GM20431 (cell line): ENCODE measurements around the gene IKZF3.
"Not testable (repeated sequence)": the region's sequence is repeated elsewhere in the genome, so short reads cannot be mapped to it uniquely, and the experiment has no call there.

Source experiments
- in situ Hi-C: fragments of 300-500 bp; cut with MseI, MboI; formaldehyde crosslinking; loops from one replicate; pipeline ENCODE4 v1.15.0; 2020; ENCODE audit warnings: low sequenced_read_pairs; ENCODE audit not compliant: unreplicated experiment

The IKZF3 gene

DNA sequence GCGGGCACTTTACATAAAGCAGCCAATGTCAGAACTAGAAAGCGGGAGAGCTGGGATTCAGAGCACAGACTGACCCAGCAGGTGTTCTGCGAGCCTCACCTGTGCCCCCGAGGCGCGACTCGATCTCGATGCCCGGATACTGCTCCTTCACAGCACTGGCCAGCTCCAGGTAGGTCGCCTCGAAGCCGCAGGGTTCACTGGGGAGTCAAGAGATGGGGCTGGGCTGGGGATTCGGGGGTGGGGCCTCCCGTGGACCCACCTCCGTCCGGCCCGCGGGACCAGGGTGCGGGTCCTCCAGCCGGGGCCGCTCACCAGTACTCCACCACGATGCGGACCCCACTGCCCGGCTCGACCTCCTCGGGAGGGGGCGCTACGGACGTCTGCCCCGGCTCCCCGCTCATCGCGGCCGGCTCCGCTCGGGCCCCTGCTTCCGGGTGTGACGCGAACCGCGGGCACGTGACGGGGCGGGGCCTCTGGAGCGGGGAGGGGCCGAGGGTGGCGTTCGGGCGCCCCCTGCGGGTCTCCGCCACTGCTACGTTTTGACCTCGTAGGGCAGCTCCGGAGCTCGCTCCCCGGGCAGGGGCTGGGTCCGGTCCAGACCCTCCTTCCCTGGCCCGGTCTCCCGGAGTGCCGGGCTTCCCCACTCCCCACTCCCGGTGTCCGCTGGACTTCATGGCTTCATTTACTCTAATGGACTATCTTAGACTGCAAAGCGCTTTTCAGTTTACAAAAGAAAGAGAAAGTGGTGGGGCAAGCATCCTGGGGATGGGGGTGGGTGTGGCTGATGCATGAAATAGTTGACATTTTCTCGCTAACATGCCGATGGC lies 133.8 kb downstream of the IKZF3 start, which contains the start of gene MIEN1:
MIEN1 (minus strand) TSS at position 438 of the 827 bp plus-strand sequence; CDS start at position 401, 37 bp downstream.
- in situ Hi-C loops: loop anchor here (25.0 kb wide), 1 partner anchor 93 kb away; the partner anchor contains the start of genes PPP1R1B and STARD3

- in situ Hi-C loops: loop anchor here (25.0 kb wide), 1 partner anchor 92 kb away; the partner anchor contains the start of genes PPP1R1B and STARD3
Measured at GRCh38 chr17:39729280-39729851, 134.7 kb downstream of the IKZF3 start.

- in situ Hi-C loops: loop anchor here (25.0 kb wide), 1 partner anchor 90 kb away; the partner anchor contains the start of genes PPP1R1B and STARD3
Measured at GRCh38 chr17:39727556-39727955, 136.6 kb downstream of the IKZF3 start.

DNA sequence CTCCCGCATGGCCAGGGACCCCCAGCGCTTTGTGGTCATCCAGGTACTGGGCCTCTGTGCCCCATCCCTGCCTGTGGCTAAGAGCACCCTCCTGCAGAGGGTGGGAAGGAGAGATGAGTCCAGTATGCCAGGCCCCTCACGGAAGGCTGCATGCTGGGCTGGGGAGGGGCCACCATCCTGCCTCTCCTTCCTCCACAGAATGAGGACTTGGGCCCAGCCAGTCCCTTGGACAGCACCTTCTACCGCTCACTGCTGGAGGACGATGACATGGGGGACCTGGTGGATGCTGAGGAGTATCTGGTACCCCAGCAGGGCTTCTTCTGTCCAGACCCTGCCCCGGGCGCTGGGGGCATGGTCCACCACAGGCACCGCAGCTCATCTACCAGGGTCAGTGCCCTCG lies 137.5 kb downstream of the IKZF3 start:
- in situ Hi-C loops: loop anchor here (25.0 kb wide), 1 partner anchor 89 kb away; the partner anchor contains the start of genes PPP1R1B and STARD3

DNA sequence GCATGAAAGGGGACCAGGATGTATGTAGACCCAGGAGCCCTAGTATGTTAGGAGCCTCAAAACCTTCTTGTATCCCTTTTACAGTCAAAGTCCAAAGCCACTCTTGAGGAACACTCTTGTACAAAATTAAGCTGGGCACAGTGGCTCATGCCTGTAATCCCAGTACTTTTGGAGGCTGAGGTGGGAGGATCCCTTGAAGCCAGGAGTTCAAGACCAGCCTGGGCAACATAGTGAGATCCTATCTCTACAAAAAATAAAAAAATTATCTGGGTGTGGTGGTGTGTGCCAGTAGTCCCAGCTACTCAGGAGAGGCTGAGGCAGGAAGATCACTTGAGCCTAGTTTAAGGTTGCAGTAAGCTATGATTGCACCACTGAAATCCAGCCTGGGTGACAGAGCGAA lies 138.2 kb downstream of the IKZF3 start:
- in situ Hi-C loops: loop anchor here (25.0 kb wide), 1 partner anchor 89 kb away; the partner anchor contains the start of genes PPP1R1B and STARD3

DNA sequence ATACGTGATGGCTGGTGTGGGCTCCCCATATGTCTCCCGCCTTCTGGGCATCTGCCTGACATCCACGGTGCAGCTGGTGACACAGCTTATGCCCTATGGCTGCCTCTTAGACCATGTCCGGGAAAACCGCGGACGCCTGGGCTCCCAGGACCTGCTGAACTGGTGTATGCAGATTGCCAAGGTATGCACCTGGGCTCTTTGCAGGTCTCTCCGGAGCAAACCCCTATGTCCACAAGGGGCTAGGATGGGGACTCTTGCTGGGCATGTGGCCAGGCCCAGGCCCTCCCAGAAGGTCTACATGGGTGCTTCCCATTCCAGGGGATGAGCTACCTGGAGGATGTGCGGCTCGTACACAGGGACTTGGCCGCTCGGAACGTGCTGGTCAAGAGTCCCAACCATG lies 139.4 kb downstream of the IKZF3 start:
- in situ Hi-C loops: loop anchor here (25.0 kb wide), 1 partner anchor 87 kb away; the partner anchor contains the start of genes PPP1R1B and STARD3

DNA sequence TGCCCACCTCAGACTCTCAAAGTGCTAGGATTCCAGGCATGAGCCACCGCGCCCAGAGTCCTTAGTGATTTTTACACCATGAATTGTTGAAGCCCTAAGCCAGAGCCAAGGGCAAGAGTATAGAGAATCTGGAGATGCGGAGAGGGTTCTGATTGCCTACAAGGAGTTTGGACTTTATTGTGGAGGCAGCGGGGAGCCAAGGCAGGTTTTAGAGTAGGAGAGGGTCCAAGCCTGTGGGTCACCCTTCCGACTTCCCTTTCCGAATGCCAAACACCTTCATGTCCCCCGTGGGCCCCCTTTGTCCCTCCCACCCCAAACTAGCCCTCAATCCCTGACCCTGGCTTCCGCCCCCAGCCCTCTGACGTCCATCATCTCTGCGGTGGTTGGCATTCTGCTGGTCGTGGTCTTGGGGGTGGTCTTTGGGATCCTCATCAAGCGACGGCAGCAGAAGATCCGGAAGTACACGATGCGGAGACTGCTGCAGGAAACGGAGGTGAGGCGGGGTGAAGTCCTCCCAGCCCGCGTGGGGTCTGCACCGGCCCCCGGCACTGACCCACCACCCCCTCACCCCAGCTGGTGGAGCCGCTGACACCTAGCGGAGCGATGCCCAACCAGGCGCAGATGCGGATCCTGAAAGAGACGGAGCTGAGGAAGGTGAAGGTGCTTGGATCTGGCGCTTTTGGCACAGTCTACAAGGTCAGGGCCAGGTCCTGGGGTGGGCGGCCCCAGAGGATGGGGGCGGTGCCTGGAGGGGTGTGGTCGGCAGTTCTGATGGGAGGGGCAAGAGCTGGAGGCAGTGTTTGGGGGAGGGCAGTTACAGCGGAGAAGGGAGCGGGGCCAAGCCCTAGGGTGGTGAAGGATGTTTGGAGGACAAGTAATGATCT lies 140.9 kb downstream of the IKZF3 start:
- in situ Hi-C loops: no loop called here

DNA sequence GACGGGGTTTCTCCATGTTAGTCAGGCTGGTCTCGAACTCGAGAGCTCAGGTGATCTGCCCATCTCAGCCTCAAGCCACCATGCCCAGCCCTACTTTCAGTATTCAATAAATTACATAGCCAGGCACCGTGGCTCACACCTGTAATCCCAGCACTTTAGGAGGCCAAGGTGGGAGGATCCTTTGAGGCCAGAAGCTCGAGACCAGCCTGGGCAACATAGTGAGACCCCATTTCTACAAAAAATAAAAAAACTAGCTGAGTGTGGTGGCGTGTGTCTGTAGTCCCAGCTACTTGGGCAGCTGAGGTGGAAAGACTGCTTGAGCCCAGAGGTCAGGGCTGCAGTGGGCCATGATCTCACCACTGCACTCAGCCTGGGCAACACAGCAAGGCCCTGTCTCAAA lies 142.0 kb downstream of the IKZF3 start:
- in situ Hi-C loops: no loop called here

GRCh38 chr17:39719563-39720355 lies 144.4 kb downstream of the IKZF3 start:
- in situ Hi-C loops: no loop called here

DNA sequence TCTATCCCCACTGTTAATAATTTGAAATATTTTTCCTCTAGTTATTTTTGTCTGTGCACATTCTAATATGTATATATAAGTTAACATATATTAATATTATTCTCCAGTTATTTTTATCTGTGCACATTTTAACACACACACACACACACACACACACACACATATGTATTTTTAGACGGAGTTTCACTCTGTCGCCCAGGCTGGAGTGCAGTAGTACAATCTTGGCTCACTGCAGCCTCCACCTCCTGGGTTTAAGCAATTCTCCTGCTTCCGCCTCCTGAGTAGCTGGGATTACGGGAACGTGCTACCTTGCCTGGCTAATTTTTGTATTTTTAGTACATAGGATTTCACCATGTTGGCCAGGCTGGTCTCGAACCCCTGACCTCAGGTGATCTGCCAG lies 146.5 kb downstream of the IKZF3 start:
- in situ Hi-C loops: no loop called here

- in situ Hi-C loops: no loop called here
Measured at GRCh38 chr17:39716879-39717536, 147.1 kb downstream of the IKZF3 start.

DNA sequence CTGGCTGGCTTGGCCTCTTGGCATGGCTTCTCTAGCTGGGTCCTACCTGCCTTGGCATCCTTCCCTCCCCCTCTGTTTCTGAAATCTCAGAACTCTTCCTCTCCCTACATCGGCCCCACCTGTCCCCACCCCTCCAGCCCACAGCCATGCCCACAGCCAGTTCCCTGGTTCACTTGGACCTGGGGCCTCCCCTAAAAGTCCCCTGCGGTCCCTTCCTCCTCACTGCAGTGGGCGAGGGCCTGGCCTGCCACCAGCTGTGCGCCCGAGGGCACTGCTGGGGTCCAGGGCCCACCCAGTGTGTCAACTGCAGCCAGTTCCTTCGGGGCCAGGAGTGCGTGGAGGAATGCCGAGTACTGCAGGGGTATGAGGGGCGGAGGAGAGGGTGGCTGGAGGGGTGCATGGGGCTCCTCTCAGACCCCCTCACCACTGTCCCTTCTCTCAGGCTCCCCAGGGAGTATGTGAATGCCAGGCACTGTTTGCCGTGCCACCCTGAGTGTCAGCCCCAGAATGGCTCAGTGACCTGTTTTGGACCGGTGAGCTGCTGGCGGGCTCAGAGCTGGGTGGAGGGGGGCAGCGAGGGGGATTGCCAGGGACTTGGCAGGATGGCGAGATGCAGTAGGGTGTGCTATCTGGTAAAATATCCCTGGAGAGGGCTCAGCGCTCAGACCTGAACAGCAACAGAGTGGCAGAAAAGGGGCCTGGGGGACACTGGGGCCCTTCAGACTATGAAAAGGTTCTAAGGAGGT lies 147.9 kb downstream of the IKZF3 start:
- in situ Hi-C loops: no loop called here

DNA sequence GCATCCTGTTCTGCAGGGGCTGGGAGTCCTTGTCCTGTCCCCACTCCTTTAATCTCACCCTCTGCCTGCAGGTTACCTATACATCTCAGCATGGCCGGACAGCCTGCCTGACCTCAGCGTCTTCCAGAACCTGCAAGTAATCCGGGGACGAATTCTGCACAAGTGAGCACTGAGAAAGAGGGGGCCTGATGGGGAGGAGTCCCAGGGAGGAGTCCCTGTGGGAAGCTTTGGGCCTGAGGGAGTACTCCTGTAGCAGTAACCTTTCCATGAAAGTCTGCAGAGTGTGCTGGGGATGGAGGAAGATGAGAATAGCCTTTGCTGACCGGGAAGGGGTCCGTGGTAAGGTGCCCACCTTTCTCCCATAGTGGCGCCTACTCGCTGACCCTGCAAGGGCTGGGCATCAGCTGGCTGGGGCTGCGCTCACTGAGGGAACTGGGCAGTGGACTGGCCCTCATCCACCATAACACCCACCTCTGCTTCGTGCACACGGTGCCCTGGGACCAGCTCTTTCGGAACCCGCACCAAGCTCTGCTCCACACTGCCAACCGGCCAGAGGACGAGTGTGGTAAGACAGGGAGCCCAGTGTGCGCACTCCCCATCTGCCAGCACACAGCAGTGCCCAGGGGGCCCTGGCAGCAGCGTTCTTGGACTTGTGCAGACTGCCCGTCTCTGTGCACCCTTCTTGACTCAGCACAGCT lies 148.6 kb downstream of the IKZF3 start:
- in situ Hi-C loops: no loop called here

- in situ Hi-C loops: no loop called here
Measured at GRCh38 chr17:39714234-39714633, 149.9 kb downstream of the IKZF3 start.

DNA sequence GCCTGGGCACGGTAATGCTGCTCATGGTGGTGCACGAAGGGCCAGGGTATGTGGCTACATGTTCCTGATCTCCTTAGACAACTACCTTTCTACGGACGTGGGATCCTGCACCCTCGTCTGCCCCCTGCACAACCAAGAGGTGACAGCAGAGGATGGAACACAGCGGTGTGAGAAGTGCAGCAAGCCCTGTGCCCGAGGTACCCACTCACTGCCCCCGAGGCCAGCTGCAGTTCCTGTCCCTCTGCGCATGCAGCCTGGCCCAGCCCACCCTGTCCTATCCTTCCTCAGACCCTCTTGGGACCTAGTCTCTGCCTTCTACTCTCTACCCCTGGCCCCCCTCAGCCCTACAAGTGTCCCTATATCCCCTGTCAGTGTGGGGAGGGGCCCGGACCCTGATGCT lies 152.3 kb downstream of the IKZF3 start:
- in situ Hi-C loops: no loop called here

DNA sequence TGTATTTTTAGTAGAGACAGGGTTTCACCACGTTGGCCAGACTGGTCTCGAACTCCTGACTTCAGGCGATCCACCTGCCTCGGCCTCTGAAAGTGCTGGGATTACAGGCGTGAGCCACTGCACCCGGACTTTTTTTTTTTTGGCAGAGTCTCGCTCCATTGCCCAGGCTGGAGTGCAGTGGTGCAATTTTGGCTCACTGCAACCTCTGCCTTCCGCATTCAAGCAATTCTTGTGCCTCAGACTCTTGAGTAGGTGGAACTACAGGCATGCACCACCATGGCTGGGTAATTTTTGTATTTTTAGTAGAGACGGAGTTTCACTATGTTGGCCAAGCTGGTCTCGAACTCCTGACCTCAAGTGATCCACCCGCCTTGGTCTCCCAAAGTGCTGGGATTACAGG lies 153.0 kb downstream of the IKZF3 start:
- in situ Hi-C loops: not testable (repeated sequence)
